H1 (cell line): ENCODE data around the gene KCNH5.

Experiments
- ATF2 ChIP-seq: IDR thresholded peaks from 2 replicates; pipeline ENCODE4 v1.6.1; 2012; ENCODE audit warnings: low read length, inconsistent platforms
- CREB1 ChIP-seq: IDR thresholded peaks from 2 replicates; pipeline ENCODE4 v1.6.1; 2012; ENCODE audit warnings: inconsistent platforms
- CTCF ChIP-seq, 3 experiments: IDR thresholded peaks; 1 replicate in 2 of 3; 2 replicates in 1 of 3; pipeline versions ENCODE4 v1.5.1 to v1.6.1; 2011; ENCODE audit warnings: low read length in 3 of 3, mild to moderate bottlenecking in 3 of 3, inconsistent platforms in 2 of 3, low read depth in 1 of 3, moderate library complexity in 1 of 3; ENCODE audit not compliant: insufficient read depth in 1 of 3; ENCODE audit errors: control extremely low read depth in 1 of 3
- SIX5 ChIP-seq: IDR thresholded peaks from 2 replicates; pipeline ENCODE4 v1.6.1; 2011; ENCODE audit warnings: mild to moderate bottlenecking, low read depth, low read length

GRCh38 chr14:62658631-62659030, 386.6 kb downstream of the KCNH5 start:
- TF ChIP-seq ATF2 (no peak), CREB1 (no peak), SIX5 (no peak), CTCF (IDR thresholded peaks at IDR 0.05; ENCODE audit: control extremely low read depth in 1 of 3, insufficient read depth in 1 of 3, low read depth in 1 of 3, low read length in 3 of 3) (no peak)
